Loucy (cell line): Measurements from ENCODE around the gene HTR3D.

ENCODE experiments used
- H2AFZ ChIP-seq: fragments of 200-600 bp; sonication (generic); 2 replicates; pipeline ENCODE4 v1.6.0; 2016; ENCODE audit warnings: antibody characterized with exemption, mild to moderate bottlenecking, low read length, moderate library complexity
- H3F3A ChIP-seq: fragments of 200-600 bp; 2 replicates; pipeline ENCODE4 v1.6.0; 2016; ENCODE audit warnings: antibody characterized with exemption, low read depth, mild to moderate bottlenecking
- H3K27me3 ChIP-seq: fragments of 200-600 bp; sonication (generic); 2 replicates; pipeline ENCODE4 v1.6.1; 2014; ENCODE audit warnings: low read length, mild to moderate bottlenecking; ENCODE audit not compliant: insufficient read depth, poor library complexity, severe bottlenecking
- H3K36me3 ChIP-seq: fragments of 200-600 bp; sonication (generic); 2 replicates; pipeline ENCODE4 v1.6.1; 2016; ENCODE audit warnings: low read length; ENCODE audit not compliant: insufficient read depth
- H3K4me1 ChIP-seq: fragments of 200-600 bp; sonication (generic); 2 replicates; pipeline ENCODE4 v1.5.1; 2014; ENCODE audit warnings: low read length, mild to moderate bottlenecking; ENCODE audit not compliant: insufficient read depth, poor library complexity, severe bottlenecking
- H3K4me2 ChIP-seq: fragments of 200-600 bp; sonication (generic); 2 replicates; pipeline ENCODE4 v1.6.0; 2014; ENCODE audit warnings: antibody characterized with exemption, low read length, low read depth, mild to moderate bottlenecking; ENCODE audit not compliant: poor library complexity, severe bottlenecking
- H3K4me3 ChIP-seq: fragments of 200-600 bp; sonication (generic); 2 replicates; pipeline ENCODE4 v1.5.1; 2014; ENCODE audit warnings: low read length, mild to moderate bottlenecking, mixed read lengths; ENCODE audit not compliant: poor library complexity, severe bottlenecking
- H3K79me2 ChIP-seq: fragments of 200-600 bp; sonication (generic); 2 replicates; pipeline ENCODE4 v1.6.1; 2014; ENCODE audit warnings: low read length; ENCODE audit not compliant: insufficient read depth
- H3K9ac ChIP-seq: fragments of 200-600 bp; sonication (generic); 2 replicates; pipeline ENCODE4 v1.6.0; 2014; ENCODE audit warnings: mild to moderate bottlenecking, low read depth, low read length, moderate library complexity; ENCODE audit not compliant: poor library complexity, severe bottlenecking
- H3K9me2 ChIP-seq: fragments of 200-600 bp; sonication (generic); replicated peaks from 2 replicates; pipeline ENCODE4 v1.6.1; 2016; ENCODE audit warnings: low read depth, low read length, mixed read lengths
- H3K9me3 ChIP-seq: fragments of 200-600 bp; sonication (generic); 2 replicates; pipeline ENCODE4 v1.6.1; 2014; ENCODE audit warnings: mild to moderate bottlenecking, antibody characterized with exemption, low read length, low read depth; ENCODE audit not compliant: insufficient read depth
- H4K20me1 ChIP-seq: fragments of 200-600 bp; sonication (generic); 2 replicates; pipeline ENCODE4 v1.6.0; 2014; ENCODE audit warnings: antibody characterized with exemption, low read length, mild to moderate bottlenecking; ENCODE audit not compliant: insufficient read depth, poor library complexity, severe bottlenecking
- EZH2phosphoT487 ChIP-seq: fragments of 200-600 bp; IDR thresholded peaks from 2 replicates; pipeline ENCODE4 v1.6.1; 2018; ENCODE audit warnings: antibody characterized with exemption, mild to moderate bottlenecking, moderate library complexity, borderline replicate concordance
- TF ChIP-seq, protein P1 (sequence below): fragments of 200-600 bp; sonication (generic); conservative IDR thresholded peaks from 2 replicates; pipeline ENCODE4 v1.5.1; 2014; ENCODE audit warnings: mild to moderate bottlenecking, antibody characterized with exemption, low read length

HTR3D gene

DNA sequence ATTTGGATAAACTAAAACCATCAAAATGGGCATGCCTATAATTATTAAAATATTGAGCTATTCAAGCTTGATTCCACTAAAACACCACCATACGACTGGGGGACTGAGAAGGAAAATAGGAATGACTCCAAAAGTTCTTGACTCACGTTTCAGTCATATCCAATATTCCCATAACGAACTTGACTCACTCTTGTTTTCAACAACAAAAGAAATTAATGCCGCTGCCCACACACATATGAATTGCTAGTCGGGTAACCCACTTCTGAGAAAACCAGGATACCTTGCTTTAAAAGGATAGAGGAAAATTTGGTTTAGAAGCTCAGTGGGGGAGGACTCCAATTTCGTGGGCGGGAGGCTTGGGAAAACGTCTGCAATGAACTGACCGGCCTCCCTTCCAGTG, 26.5 kb downstream of the HTR3D start:
- TF ChIP-seq, protein P1, sequence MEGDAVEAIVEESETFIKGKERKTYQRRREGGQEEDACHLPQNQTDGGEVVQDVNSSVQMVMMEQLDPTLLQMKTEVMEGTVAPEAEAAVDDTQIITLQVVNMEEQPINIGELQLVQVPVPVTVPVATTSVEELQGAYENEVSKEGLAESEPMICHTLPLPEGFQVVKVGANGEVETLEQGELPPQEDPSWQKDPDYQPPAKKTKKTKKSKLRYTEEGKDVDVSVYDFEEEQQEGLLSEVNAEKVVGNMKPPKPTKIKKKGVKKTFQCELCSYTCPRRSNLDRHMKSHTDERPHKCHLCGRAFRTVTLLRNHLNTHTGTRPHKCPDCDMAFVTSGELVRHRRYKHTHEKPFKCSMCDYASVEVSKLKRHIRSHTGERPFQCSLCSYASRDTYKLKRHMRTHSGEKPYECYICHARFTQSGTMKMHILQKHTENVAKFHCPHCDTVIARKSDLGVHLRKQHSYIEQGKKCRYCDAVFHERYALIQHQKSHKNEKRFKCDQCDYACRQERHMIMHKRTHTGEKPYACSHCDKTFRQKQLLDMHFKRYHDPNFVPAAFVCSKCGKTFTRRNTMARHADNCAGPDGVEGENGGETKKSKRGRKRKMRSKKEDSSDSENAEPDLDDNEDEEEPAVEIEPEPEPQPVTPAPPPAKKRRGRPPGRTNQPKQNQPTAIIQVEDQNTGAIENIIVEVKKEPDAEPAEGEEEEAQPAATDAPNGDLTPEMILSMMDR, result no peak
- TF ChIP-seq EZH2phosphoT487, result no peak
- Histone ChIP-seq H3K9ac (no peak overlapping the region), H3K4me3 (no peak overlapping the region)

DNA sequence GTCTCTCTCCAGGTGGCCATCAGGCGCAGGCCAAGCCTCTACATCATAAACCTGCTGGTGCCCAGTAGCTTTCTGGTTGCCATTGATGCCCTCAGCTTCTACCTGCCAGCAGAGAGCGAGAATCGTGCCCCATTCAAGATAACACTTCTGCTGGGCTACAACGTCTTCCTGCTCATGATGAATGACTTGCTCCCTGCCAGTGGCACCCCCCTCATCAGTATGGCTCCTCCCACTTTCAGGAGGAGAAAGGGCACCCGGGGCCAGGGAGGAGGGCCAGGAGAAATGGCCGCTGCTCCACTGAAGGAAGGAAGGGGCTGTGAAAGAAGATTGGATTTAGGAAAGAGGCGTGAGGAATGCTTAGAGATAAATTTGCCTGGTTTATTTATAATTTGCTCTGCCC, 27.9 kb downstream of the HTR3D start:
- H4K20me1 ChIP-seq, result no peaks in the 10 kb centered on the region
- H3K4me2 ChIP-seq, result no peak overlapping the region
- H3F3A ChIP-seq, result no peaks in the 10 kb centered on the region
- TF ChIP-seq, protein P1, result no peak
- TF ChIP-seq EZH2phosphoT487, result no peak
- H3K9me2 ChIP-seq, result no peaks in the 10 kb centered on the region
- H3K9ac ChIP-seq, result no peak overlapping the region
- H3K27me3 ChIP-seq, result no peaks in the 10 kb centered on the region
- H3K4me3 ChIP-seq, result no peak overlapping the region
- no peaks in the 10 kb centered on the region for H3K79me2 ChIP-seq
- H3K9me3 ChIP-seq, result no peaks in the 10 kb centered on the region
- H3K4me1 ChIP-seq, result no peaks in the 10 kb centered on the region
- H3K36me3 ChIP-seq, result no peaks in the 10 kb centered on the region
- no peak overlapping the region; the same call in 1 of the 2 replicates for H2AFZ ChIP-seq

More for the DNA sequence above, 26.5 kb downstream of the HTR3D start:
- Histone ChIP-seq H4K20me1 (no peaks in the 10 kb centered on the region), H3K27me3 (no peaks in the 10 kb centered on the region), H3K4me2 (no peak overlapping the region), H3K79me2 (no peaks in the 10 kb centered on the region), H3K9me2 (no peaks in the 10 kb centered on the region), H3K36me3 (no peaks in the 10 kb centered on the region), H3F3A (no peaks in the 10 kb centered on the region), H3K9me3 (no peaks in the 10 kb centered on the region), H2AFZ (no peak overlapping the region), H3K4me1 (no peaks in the 10 kb centered on the region)

DNA sequence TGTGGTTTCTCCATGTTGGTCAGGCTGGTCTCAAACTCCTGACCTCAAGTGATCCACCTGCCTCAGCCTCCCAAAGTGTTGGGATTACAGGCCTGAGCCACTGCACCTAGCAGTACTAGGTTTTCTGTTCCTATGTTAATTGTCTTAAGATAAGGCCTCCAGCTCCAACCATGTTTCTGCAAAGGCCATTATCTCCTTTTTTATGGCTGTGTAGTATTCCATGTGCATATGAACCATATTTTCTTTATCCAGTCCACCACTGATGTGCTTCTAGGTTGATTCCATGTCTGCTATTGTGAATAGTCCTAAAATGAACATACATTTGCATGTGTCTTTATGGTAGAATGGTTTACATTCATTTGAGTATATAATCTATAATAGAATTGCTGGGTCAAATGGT, 31.1 kb downstream of the HTR3D start:
- H3K9ac ChIP-seq, result no peak overlapping the region
- no peaks in the 10 kb centered on the region for H3K4me1 ChIP-seq
- no peaks in the 10 kb centered on the region for H3K27me3 ChIP-seq
- no peak for TF ChIP-seq EZH2phosphoT487
- TF ChIP-seq, protein P1, result no peak
- H3F3A ChIP-seq, result no peaks in the 10 kb centered on the region
- no peaks in the 10 kb centered on the region for H3K9me2 ChIP-seq
- H3K4me2 ChIP-seq, result no peak overlapping the region
- no peaks in the 10 kb centered on the region for H4K20me1 ChIP-seq
- H3K9me3 ChIP-seq, result no peaks in the 10 kb centered on the region
- H2AFZ ChIP-seq, result no peak overlapping the region
- no peak overlapping the region for H3K4me3 ChIP-seq
- H3K36me3 ChIP-seq, result no peaks in the 10 kb centered on the region
- H3K79me2 ChIP-seq, result no peaks in the 10 kb centered on the region
